Raji (cell line): ENCODE measurements around the gene INAVA.

Source experiments
- POLR2A ChIP-seq: IDR thresholded peaks from 2 replicates; pipeline ENCODE4 v1.6.1; 2011; ENCODE audit warnings: low read depth, low read length, control low read depth; ENCODE audit not compliant: insufficient read depth

Gene INAVA, protein sequence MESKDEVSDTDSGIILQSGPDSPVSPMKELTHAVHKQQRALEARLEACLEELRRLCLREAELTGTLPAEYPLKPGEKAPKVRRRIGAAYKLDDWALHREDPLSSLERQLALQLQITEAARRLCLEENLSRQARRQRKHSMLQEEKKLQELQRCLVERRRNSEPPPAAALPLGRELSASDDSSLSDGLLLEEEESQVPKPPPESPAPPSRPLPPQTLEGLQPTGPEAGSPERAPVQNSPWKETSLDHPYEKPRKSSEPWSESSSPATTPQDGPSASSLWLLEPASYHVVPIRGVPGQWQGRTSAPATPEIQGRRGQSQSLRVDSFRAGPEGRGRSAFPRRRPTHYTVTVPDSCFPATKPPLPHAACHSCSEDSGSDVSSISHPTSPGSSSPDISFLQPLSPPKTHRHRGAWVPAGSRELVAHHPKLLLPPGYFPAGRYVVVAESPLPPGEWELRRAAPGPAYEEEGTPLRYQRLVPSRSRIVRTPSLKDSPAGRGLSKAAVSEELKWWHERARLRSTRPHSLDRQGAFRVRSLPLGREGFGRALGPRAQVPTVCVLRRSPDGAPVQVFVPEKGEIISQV

DNA sequence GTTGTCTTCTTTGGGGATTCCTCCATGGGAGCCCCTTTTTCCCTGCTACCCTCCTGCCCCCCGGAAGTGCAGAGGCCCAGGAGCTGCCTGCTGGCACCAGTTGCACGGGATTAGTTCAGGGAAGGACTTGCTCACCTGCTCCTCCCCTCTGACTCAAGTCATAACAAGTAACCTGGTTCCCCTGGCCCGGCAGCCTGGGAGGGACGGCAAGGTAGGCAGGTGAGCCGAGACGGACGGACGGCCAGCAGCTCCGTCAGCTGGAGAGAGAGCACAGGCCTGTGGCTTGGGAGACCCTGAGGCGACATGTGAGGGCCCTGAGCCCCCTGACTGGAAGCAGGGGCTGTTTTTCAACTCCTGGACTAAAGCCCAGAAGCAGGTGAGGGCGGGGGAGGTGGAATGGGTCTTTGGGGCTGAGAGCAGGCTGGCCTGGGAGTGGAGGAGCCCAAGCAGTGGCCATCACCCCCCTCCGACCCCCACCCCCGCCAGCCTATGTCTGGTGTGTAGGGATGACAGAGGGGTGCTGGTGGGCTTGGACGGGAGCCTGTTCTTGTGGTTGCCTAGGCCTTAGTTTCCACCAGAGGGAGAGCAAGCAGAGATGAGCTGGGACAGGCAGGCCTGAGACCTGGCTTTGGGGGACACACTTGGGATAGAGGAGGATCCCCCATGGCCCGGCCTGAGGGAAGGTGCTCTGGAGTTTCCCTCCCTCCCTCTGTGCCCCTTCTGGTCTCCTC, at the start of gene INAVA:
Gene INAVA, plus strand, starts transcription at position 189 of the 731 bp plus-strand sequence. CDS start 3,501 bp downstream, outside the sequence.
- TF ChIP-seq POLR2A, result no peak

DNA sequence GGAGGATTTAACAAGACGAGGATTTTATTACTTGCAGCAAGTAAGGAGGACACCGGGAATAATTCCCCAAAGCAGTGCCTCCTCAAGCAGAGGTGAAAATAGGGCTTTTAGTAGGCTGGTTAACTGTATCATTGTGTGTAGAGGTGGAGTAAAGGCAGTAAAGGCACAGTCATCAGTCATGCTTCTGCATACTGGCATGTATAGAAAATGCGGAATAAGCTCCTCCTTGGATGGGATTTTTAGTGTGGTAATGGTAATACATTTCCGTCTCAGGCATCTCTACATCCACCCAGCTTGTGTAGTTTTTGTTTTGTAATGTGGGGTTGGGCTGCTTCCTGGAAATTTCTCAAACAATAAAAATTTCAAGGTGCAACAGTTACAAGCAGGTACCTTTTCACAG, 49.3 kb upstream of the INAVA start:
- TF ChIP-seq POLR2A, result no peak

DNA sequence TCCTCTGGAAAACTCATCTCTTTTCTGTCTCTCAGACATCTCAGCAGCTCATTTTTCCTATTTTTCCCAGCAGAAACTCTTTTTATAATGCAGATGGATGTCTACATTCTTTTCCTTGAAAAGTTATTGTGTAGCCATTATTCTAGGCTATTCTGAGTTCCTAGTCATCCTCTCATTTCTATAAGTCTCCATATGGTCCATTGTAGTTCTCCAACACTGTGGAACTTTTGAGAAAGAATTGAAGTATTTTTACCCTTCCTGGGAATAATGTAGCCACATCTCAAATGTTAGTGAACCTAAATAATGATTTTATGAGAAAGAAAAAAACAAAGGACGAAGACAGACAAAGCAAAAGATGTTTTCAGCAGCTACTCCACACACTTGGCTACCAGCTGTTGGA, 48.3 kb upstream of the INAVA start:
- TF ChIP-seq POLR2A, result no peak

DNA sequence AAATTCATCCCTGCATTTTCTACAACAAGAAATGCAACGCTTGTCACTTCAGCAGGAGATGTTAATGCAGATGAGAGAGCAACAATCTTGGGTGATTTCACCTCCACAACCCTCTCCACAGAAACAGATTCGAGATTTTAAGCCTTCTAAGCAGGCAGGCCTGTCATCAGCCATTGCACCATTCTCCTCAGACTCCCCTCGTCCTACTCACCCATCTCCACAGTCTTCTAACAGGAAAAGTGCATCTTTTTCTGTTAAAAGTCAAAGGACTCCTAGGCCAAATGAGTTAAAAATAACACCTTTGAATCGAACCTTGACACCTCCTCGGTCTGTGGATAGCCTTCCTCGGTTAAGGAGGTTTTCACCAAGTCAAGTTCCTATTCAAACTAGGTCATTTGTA, 45.3 kb upstream of the INAVA start:
- no peak for TF ChIP-seq POLR2A

DNA sequence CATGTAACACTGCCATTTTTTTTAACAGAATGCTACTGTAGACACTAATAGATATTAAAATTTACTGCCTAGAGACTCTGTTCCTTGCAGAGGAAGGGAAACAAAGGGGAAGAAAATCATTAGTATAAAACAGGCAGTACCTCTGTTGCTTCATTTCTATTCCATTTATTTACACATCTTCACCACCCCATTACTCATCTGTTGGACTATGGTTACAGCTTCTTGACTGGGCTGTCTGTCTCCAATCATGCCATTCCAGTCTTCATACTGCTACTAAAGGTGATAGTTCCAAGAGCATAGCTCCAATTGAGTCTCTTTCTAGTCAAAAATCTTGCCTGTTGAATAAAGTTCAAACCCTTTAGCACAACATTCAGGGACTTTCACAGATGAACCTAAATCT, 44.1 kb upstream of the INAVA start:
- TF ChIP-seq POLR2A, result no peak

DNA sequence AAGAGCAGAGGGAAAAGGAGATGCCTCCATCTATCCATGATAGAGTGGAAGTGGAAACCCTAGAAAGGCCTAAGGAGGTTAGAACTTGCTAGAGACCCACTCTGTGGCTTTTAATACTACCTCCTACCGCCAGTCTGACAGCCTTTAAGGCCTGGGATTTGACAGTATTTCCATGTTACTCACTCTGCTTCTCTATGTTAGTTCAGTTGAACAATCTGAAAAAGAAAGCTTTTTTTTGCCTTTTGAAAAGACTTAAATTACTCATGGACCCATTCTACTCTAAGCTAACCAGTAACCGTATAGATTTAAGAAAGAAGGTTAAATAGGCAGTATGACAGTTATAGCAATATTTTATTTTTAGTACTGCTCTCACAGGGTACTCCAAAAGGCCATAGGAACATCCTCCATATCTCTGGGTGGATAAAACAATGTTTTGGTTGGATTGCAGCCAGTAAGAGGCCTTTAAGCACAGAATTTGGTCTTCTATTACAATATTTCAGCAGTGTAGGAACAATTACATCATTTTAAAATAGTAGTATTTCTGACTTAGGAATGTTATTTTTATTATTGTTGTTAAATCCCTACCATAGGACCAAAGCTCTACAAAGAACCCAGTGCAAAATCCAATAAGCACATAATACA, 37.9 kb upstream of the INAVA start:
- TF ChIP-seq POLR2A, result no peak

DNA sequence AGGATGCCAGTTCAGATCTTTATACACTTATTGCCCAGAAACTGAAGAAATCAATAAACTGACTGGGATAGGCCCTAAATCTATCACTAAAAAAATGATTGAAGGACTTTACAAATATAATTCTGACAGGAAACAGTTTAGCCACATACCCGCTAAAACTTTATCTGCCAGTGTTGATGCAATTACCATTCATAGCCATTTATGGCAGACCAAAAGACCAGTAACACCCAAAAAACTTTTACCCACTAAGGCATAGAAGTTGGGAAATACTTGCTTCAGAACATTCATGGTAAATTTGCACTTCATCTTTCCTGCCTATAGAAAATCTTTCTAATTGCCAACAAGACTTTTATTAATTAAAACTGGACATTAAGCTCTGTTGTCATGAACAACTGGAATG, 36.9 kb upstream of the INAVA start:
- TF ChIP-seq POLR2A, result no peak

DNA sequence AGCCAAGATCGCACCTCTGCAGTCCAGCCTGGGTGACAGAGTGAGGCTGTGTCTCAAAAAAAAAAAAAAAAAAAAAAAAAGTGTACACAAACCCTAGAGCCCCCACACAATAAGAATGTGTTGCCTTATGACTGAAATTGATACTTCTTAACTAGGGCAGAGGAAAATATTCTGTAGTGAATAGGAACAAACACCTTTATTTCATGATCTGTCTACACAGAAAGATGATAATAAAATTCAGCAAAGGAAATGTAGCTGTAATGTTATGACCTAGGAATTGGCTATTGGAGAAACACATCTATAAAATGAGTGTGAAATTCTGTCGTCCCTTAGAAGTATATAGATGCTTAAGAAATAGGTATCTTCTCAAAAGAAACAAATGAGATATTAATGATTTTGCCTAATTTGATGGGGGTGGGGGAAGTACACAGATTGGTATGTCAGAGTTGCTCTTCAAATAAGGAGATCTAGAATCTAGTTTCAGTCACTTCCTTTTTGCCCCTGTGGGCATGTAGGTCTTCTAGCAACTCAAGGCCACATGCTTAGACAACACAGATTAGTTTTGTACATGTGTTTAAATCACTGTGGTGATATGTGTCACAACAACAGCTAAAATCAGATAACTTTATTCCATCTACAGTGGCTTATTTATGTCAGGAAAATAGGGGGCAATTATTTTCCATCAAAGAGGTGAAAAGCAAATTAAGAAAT, 32.6 kb upstream of the INAVA start:
- no peak for TF ChIP-seq POLR2A

DNA sequence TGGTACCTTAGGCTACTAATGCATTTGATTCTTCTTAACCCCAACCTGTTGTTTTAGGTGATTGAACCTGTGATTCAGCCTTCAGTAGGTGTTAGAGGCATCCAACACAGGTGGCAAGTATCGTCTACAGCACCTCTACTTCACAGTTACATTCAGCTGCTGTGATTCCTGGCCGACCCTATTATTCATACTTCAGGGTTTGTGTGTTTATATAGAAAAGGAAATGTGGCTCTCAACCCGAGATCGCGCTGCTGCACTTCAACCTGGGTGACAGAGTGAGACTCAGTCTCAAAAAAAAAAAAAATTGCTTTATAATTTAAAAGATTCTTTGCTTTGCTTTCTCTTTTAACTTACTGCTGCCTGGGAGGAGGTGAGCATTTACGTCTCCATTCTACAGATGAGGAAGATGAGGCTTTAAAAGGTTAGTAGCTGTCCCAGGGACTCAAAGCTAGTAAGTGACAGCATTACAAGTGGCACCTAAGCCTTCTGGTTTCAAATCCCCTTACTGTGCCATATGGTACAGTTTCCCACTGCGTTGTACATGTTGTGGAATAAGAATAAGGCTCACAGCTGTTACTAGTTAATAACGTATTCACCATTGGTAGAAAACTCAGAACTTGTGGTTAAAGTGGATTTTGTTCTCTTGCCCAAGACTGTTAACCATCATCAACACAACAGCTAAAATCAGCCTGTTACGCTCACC, 31.8 kb upstream of the INAVA start:
- no peak for TF ChIP-seq POLR2A

DNA sequence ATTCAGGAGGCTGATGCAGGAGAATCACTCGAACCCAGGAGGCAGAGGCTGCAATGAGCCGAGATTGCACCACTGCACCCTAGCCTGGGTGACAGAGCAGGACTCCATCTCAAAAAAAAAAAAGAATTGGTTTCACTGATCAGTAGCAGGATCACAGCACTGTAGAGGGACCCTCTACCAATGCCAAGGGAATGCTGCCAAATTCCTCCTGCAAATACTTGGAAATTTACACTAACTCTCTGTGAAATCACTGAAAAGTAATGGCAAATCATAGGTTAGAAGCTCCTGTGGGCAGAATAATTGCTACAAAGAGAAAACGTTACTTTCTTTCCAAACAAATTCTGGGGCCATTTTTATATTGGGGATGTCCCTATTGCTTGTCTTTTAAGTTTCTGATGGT, 28.6 kb upstream of the INAVA start:
- TF ChIP-seq POLR2A, result no peak

DNA sequence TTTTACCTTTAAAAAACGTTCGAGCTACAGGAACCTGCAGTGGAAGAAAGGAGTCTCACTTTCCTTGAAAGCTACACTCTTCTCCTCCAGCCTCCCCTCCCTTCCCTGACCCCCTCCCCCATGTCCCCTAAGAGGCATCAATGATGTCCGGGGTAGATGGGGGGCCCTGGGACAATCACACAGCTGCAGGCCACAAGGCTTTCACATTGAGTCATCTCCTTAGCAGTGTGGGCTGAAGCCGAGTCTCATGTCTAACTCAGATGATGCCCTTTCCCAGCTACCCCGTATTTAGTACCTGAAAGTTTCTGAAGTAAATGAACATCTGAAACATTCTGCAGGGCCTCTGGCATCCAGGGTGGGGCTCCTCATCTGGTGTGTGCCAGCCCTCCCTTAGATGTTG, 28.2 kb upstream of the INAVA start:
- TF ChIP-seq POLR2A, result no peak

DNA sequence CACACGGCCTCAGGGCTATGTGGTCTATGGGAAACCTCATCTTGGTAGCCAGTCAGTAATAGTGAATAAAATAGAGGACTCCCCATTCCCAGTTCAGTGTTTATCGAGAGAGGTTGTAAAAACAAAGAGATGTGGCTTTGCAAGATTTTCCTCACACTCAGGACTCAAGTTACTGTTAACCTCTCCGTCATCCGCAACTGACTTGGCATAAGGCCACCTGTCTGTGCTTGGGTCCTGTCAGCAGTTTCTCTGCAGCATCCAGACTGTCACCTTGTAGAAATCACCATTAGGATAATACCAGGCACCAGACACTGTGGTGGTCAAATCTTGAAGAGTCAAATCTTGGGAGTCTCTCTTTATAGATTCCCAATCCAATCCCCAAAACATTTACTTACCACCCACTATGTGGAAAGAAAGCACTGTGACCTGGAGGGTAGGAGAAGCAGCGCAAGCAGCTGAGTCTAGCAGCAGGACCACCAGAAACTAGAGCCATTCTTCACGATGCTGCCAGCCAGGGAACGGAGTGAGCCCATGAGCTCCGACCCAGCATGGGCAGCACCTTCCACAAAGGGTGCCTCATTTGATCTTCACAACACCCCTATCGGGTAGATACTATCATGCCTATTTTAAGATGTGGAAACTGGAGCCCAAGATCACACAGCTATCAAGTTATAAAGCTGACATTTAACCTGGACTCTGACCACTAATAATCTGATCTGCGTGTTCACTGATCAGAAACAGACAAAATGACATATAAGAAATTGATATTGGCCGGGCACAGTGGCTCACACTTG, 27.5 kb upstream of the INAVA start:
- TF ChIP-seq POLR2A, result no peak

DNA sequence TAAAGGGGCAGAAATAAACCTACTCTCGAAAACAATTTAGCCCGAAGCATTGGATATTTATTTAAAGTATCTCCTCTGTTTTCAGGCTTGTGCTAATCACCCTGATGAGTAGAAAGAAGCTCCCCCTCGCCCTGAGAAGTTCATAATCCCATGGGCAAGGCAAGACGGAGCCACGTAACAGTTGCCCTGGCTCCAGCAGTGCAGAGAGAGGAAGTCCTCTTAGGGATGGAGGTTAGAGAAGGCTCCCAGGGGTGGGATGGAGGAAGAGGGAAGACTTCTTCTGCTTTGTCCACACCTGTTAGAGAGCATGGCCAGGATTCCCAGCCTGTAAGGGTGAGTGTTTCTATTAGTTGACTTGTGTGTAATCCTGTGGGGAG, 25.3 kb upstream of the INAVA start:
- TF ChIP-seq POLR2A, result no peak

DNA sequence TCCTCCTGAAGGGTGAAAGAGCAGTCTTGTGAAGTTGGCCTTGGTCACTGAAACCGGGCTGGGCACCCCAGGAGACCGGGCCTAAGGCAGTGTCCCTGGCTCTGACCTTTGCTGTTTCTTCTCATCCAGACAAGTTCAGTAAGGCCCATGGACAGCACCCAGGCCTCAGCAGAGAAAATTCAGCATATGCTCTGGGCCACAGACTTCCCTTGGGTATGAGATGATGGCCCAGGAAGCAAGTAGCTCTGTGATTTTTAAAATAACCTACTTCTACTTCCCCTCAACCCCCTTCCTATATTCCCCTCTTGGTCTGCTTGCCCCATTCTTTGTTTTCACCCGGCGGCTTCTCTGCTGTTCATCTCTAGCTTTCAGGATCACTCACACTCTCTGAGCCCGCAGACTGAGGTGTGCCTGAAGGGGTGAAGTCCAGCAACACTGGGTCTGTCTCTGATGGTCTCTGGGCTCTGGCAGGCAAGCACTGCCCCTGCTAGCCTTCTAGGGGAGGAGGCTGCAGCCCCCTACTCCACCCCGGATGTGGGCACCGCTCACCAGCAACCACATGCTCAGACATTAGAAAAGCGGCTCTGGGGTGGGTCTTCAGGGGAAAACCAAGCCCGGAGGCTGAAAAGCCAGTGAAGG, 24.8 kb upstream of the INAVA start:
- no peak for TF ChIP-seq POLR2A
